Heart left ventricle (tissue), 16 donors: Measurements from ENCODE around the gene CTDP1. TPM values are rescaled to one million over a fixed set of nuclear protein-coding genes. Genes with fewer than 3 reads are reported as not detected.

ENCODE experiments used
- ATAC-seq, 4 donors: fragments of 200-7000 bp; cut with Tn5 transposase; one replicate each; pipeline ENCODE4 v1.9.1; 2020 to 2022; ENCODE audit warnings: moderate library complexity in 4 of 4, mild to moderate bottlenecking in 3 of 4, moderate number of reproducible peaks in 1 of 4
- DNase-seq, 5 donors: peaks; one replicate each; pipeline ENCODE4 v3.0.0-alpha.2; 2020
- H3K27ac ChIP-seq, 12 donors: fragments of 200-600 bp; sonication (generic) in 4 of 12; one replicate each; pipeline versions ENCODE4 v1.5.0 to v1.8.0; 2016 to 2022; ENCODE audit warnings: mild to moderate bottlenecking in 2 of 12
- H3K27me3 ChIP-seq, 9 donors: fragments of 200-600 bp; sonication (generic) in 2 of 9; one replicate each; pipeline versions ENCODE4 v1.5.1 to v1.8.0; 2016 to 2022; ENCODE audit warnings: mild to moderate bottlenecking in 3 of 9
- H3K36me3 ChIP-seq, 9 donors: fragments of 200-600 bp; sonication (generic) in 2 of 9; one replicate each; pipeline versions ENCODE4 v1.5.0 to v1.8.0; 2018 to 2022; ENCODE audit warnings: mild to moderate bottlenecking in 2 of 9
- H3K4me1 ChIP-seq, 12 donors: fragments of 200-600 bp; sonication (generic) in 4 of 12; one replicate each; pipeline versions ENCODE4 v1.5.0 to v1.8.0; 2016 to 2022; ENCODE audit warnings: mild to moderate bottlenecking in 3 of 12
- H3K4me3 ChIP-seq, 12 donors: fragments of 200-600 bp; sonication (generic) in 4 of 12; one replicate each; pipeline versions ENCODE4 v1.5.0 to v1.8.0; 2017 to 2022; ENCODE audit warnings: mild to moderate bottlenecking in 9 of 12, moderate library complexity in 4 of 12
- H3K9me3 ChIP-seq, 12 donors: fragments of 200-600 bp; sonication (generic) in 4 of 12; one replicate each; pipeline versions ENCODE4 v1.5.0 to v1.8.0; 2016 to 2022; ENCODE audit warnings: mild to moderate bottlenecking in 1 of 12
- POLR2A ChIP-seq, 2 donors: fragments of 450-650 bp; IDR thresholded peaks; one replicate each; pipeline ENCODE4 v1.6.1; 2017; ENCODE audit warnings: antibody characterized with exemption in 2 of 2, mild to moderate bottlenecking in 2 of 2, moderate library complexity in 2 of 2
- WGBS, 4 donors: extraction: QIAGEN DNeasy Blood & Tissue Kit in 2 of 4; methylation state at CpG; one replicate each; pipeline versions ENCODE4 v1.1.5 to v1.1.7; 2013 to 2018; 5-methylcytosine and 5-hydroxymethylcytosine counted together
- intact Hi-C, 10 donors: fragments of 100-400 bp; cut with DNase I; formaldehyde crosslinking; loops; one replicate each; pipeline versions ENCODE4 v1.11.1 to v1.14.2; 2022
- polyA plus RNA-seq, 2 donors: library from polyadenylated mRNA; stranded (reverse); fragments of 200-250 nt; gene quantifications; one replicate each; pipeline ENCODE4 v1.2.3, GENCODE V29; 2013
- total RNA-seq, 9 donors: library from RNA; depleted of rRNA in 2 of 9; stranded (reverse); fragments of >200 nt in 2 of 9; fragmentation: NEBNext Ultra II Directional in 3 of 9; extraction: Animal tissue kit (Norgen Biotek cat#: 25700) in 3 of 9; gene quantifications; one replicate each; pipeline versions ENCODE4 v1.1.0 to v1.2.4, GENCODE V29; 2016 to 2023
- TF ChIP-seq, protein P1 (sequence below), 12 donors: fragments of 200-600 bp; sonication (generic) in 4 of 12; IDR thresholded peaks; one replicate each; pipeline versions ENCODE4 v1.5.0 to v1.8.0; 2018 to 2022; ENCODE audit warnings: antibody characterized with exemption in 12 of 12, mild to moderate bottlenecking in 5 of 12
- donor health status: ischemic (EF 13 %, LVEDD 7.1; RV severe dilation, severe dysfunction).
- donor health status: healthy with polysubstance abuse.
- donor health status: DM: no; HTN: yes; CAD: no.
- donor health status: DM: no; HTN: no; CAD: no.
- donor health status: ischemic (EF 25% LVEDD 6.9; RV normal size, moderate dysfunction).
- donor health status: ischemic (EF 25% LVEDD 5.7; RV mildly dilated, moderate dysfunction).
- donor health status: healthy.
- donor health status: DM: yes; HTN: yes; CAD: no.
- donor health status: ischemic (EF 35%, LVEDD 5.7; RV mildly dilated, moderate dysfunction).
- donor health status: nonischemic (EF 11% LVEDD 7.7; RV severe dilation, severe dysfunction).
- donor health status: DM: yes; HTN: yes; CAD: no.
- donor health status: PGD.
- donor health status: ischemic (EF 29% LVEDD 5.4; RV normal size, mild dysfunction).
- donor health status: nonischemic (EF 23%, LVEDD 6.1; RV moderate dilation, normal function).

Gene CTDP1
- total and polyA plus RNA-seq, 11 donors: 6.0 to 17.1 (median 10.3) TPM

DNA sequence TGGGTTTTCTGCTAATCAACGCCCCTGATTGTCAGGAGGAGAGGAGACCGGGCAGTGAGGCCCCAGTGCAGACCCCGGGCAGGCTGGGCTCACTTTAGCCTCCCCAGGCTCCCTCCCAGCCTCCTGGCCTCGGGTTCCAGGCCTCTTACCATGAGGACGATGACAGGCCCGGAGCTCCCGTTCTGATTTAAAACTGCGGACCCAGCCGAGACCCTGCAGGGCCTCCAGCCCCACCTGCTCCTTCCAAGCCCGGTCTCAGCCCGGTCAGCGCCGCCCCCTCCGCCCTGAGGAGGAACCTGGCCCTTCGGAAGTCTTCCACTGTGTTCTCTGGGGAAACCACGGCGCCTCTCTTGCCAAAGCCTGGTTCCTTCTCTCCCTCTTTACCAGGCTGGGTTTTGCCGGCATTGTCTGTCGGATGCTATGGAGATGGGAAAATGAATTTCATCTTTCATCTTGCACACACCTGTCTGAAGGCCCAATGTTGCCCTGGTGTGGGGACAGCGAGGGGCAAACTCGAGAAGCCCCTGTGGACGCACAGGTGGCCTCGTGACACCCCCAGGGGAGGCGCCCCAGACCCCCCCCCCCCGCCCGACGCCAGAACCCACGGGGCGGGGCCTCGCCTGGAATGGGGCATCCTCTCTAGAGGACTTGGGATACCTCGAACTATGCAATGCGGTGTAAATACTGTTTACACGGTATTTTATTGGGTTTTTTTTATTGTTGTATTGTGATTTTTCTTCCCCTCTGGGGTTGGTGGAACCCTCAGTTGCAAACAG is 37.7 kb upstream of the CTDP1 start:
- no peak overlapping the region for H3K27ac ChIP-seq
- 87 to 88% (median 88%) methylated on average over 26 to 33 of the region's 33 CpGs for WGBS, 4 donors
- no peak for DNase-seq
- TF ChIP-seq, protein P1, sequence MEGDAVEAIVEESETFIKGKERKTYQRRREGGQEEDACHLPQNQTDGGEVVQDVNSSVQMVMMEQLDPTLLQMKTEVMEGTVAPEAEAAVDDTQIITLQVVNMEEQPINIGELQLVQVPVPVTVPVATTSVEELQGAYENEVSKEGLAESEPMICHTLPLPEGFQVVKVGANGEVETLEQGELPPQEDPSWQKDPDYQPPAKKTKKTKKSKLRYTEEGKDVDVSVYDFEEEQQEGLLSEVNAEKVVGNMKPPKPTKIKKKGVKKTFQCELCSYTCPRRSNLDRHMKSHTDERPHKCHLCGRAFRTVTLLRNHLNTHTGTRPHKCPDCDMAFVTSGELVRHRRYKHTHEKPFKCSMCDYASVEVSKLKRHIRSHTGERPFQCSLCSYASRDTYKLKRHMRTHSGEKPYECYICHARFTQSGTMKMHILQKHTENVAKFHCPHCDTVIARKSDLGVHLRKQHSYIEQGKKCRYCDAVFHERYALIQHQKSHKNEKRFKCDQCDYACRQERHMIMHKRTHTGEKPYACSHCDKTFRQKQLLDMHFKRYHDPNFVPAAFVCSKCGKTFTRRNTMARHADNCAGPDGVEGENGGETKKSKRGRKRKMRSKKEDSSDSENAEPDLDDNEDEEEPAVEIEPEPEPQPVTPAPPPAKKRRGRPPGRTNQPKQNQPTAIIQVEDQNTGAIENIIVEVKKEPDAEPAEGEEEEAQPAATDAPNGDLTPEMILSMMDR (IDR thresholded peaks at IDR 0.05): no peak
- TF ChIP-seq POLR2A (IDR thresholded peaks at IDR 0.05): no peak
- H3K36me3 ChIP-seq: no peaks in the 10 kb centered on the region
- intact Hi-C loops: loop anchor here in 9 of 10 donors (2.0 to 5.0 kb wide), 3 partner anchors 110 to 115 kb away; no protein-coding TSS in a partner anchor
- H3K9me3 ChIP-seq: no peaks in the 10 kb centered on the region
- H3K27me3 ChIP-seq: peaks cover 13 to 46% (median 19%) of the 10 kb centered on the region in 9 donors
- no peak for ATAC-seq
- H3K4me1 ChIP-seq: peaks cover 0 to 16% (median 4%) of the 10 kb centered on the region in 12 donors
- H3K4me3 ChIP-seq: no peak overlapping the region

DNA sequence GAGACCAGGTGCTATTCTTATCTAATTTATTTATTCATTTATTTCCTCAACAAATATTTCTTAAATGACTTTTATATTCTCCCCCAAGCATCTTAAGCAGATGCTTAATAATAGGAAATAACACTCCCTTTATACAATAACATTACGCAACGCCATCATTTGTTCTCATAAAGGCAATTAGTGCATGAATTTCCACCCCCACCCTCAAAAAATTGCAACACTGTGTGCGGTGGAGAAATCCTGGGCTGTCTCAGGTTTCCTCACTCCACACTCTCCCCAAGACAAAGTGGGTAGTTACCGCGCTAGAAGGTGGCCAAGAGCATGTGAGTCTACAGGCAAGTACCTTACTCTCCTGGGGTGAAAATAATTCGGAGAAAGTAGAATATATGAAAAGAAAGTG is 37.0 kb upstream of the CTDP1 start:
- H3K27ac ChIP-seq: no peak overlapping the region
- DNase-seq (no peak), ATAC-seq (no peak)
- TF ChIP-seq, protein P1 (IDR thresholded peaks at IDR 0.05): no peak
- TF ChIP-seq POLR2A (IDR thresholded peaks at IDR 0.05): no peak
- 77 to 85% (median 83%) methylated on average over 6 of the region's 6 CpGs for WGBS, 4 donors
- no peaks in the 10 kb centered on the region for H3K9me3 ChIP-seq
- no peaks in the 10 kb centered on the region for H3K36me3 ChIP-seq
- no peak overlapping the region for H3K4me3 ChIP-seq
- peaks cover 10 to 40% (median 13%) of the 10 kb centered on the region in 9 donors for H3K27me3 ChIP-seq
- intact Hi-C loops: loop anchor here in 9 of 10 donors (2.0 to 5.0 kb wide), 3 partner anchors 110 to 115 kb away; no protein-coding TSS in a partner anchor
- peaks cover 0 to 16% (median 4%) of the 10 kb centered on the region in 12 donors for H3K4me1 ChIP-seq

DNA sequence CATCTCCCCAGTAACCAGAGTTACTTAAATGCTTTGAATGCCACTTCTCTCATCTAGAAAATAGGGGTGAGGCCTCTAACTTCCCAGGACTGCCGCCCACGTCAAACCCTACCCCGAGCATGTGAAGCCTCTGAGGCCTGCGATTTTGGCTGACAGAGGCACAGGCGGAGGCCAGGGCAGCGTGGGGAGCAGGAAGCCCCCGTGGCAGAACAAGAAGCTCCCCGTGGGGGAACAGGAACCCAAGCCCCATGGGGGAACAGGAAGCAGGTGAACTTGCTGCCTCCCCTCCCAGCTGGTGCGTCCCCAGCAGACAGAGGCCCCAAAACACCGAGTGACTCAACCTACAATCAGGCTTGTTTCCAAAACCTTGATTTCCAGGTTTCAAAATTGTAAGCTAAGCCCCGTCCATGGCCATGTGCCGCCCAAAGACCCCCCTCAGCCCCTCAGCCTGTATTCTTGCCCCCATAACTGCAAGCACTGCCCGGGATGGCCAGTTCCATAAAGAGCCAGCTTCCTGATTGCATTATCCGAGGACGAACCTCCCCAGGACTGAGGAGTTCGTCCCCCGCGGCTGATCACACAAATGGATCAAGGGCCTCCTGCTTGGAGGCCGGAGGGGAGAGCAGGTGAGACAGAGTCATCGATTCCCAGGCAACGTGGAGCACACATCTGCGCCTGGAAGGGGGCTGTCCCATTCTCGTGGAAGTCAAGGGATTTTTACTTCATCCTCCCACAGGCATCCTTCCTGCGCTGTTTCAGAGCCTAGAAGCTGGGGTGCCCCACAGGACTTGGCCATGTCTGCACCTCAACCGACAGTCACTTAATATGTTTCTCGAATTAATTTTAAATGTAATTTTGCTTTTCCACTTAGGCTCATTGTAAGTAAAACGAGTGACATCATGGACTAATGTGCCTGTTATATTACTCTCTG is 36.3 kb upstream of the CTDP1 start:
- WGBS, 4 donors: 75 to 79% (median 77%) methylated on average over 27 of the region's 27 CpGs
- intact Hi-C loops: loop anchor here in 9 of 10 donors (2.0 to 5.0 kb wide), 3 partner anchors 111 to 116 kb away; no protein-coding TSS in a partner anchor
- H3K4me1 ChIP-seq: peaks cover 0 to 16% (median 3%) of the 10 kb centered on the region in 12 donors
- H3K36me3 ChIP-seq: no peaks in the 10 kb centered on the region
- TF ChIP-seq, protein P1 (IDR thresholded peaks at IDR 0.05): no peak
- H3K27me3 ChIP-seq: peaks cover 3 to 33% (median 6%) of the 10 kb centered on the region in 9 donors
- no peak overlapping the region for H3K27ac ChIP-seq
- no peak for ATAC-seq
- DNase-seq: no peak
- H3K9me3 ChIP-seq: no peaks in the 10 kb centered on the region
- no peak overlapping the region for H3K4me3 ChIP-seq
